Hippocampal formation (tissue), 2 donors: ENCODE data around the gene HSD11B2.

Source experiments
- DNase-seq, 2 donors: peaks; one replicate each; lab custom pipeline; 2025; lab: John Stamatoyannopoulos, UW

HSD11B2 gene

GRCh38 chr16:67451704-67452435 lies 20.9 kb downstream of the HSD11B2 start:
- no peak for DNase-seq

- no peak for DNase-seq
Measured at GRCh38 chr16:67454104-67454503, 23.2 kb downstream of the HSD11B2 start.

- DNase-seq, result no peak
Measured at GRCh38 chr16:67454852-67455251, 23.9 kb downstream of the HSD11B2 start.

DNA sequence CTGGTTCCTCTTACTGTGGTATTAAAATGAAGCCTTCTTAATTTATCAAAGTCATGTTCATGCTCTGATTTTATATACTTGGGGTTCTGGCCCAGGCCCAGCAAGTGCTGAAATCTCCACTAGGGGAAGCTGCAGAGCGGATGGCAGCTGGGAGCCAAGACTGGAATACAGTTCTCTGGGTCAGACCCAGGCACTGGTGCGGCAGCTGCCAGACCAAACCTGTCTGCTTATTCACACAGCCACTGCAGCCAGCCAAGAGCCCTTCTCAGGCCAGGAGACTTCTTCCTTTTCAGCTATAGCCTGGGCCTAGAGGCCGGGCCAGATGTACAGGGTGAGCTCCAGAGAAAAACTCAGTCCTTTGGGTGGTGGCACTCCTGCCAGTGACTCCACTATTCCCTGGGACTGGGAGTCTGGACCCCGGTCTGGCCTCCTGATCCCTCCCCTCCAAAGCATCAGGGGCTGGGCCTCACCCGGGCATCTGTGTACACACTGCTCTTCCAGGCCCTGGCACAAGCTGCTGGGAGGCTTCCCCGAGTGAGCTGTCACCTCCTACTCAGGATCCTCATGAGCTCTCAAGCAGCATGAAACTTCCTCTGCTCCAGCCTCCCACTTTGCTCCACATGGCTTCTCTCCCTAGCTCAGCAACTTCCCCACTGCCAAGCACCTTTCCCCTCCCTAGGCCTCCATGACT lies 25.6 kb downstream of the HSD11B2 start:
- DNase-seq, result peak; percentile 18 to 30

GRCh38 chr16:67457611-67458010 lies 26.7 kb downstream of the HSD11B2 start:
- DNase-seq, result no peak

DNA sequence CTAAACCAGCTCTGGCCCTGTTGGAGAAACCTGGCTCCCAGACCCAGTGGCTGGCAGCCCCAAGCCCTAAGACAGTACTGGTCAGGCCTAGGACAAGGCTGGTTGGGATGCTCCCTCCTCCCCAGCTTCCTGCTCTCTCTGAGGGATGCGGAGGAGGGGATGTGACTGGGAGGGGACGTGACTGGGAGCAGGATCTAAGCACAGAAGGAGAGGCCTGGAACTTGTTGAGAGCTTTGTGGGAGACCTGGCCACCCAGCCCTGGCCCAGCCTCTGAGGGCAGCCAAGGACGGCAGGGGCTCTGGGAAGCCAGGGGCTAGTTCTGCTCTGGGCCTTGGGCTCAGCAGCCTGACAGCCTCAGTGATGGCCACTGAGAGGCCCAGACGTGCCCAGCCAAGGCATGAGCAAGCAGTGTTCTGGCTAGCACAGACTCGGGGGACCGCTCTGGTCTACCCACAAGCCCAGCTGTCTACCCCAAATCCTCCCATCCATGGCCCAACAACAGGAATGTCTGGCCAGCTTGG lies 27.3 kb downstream of the HSD11B2 start:
- DNase-seq, result no peak

DNA sequence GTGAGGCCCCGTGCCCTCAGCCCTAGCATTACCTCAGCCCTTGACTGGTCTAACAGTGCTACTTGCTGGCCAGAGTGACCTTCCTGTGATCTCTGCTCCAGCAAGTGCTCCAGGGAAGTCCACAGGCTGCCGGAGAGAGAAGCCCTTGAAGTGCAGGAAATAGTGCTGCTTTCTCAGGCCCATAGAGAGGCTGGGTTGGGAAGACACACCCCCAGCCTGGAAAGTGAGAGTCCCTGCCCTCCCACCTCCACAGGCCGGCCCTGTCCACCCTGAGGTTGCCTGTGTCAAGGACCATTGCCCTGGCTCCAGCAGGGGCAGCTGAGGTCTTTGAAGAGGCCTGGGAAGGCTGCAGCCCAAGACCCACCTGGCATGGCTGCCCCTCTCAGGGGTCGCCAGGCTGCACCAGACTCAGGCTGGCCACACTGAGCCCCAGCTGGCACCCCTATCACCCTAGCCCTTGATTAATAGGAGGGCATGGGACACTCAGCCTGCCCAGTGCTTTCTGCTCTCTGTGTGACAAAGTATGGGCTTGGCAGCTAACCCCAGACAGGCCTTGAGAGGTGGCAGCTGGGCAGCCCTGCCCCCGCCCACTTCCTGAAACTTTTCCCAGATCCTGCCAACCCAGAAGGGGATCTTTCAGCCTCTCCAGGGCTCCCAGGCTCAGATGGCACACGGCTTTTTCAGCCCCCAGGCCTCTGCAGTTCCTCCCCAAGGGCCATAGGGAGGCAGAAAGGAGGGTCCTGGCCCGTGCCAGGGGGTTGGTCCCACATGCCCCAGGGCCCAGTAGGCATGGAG lies 28.3 kb downstream of the HSD11B2 start:
- no peak for DNase-seq

DNA sequence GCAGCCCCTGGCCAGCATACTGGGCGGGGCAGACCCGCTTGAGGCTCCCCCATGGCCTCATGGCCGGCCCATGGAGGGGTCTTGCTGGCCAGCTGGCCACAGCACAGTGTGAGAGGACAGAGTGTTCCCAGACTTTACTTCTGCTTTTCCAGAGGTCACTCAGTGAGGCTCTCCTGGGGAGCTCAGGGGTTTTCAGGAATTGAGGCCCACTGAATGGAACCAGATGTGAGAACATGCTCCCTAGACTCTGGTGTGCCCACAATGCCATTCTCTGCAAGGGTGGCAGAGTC lies 28.9 kb downstream of the HSD11B2 start:
- DNase-seq, result no peak

- DNase-seq, result no peak
Measured at GRCh38 chr16:67460168-67460567, 29.2 kb downstream of the HSD11B2 start.

DNA sequence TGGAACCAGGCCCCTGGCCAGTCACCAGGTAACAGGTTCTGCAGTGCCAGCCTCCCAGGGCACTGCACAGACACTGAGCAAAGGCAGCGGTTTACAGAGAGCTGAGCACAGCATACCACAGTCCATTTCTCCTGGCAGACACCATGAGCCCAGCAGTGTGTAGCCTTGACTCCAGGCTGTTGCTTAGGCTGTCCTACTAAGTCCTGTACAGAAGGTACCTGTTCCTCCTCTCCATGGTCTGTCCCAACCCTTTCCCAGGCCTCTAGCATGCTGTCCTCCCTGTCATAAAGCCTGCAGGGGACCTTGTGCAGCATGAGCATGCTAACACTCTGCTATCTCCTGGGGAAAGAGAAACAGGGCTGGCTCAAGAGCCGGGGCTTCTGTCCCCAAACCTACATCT lies 30.0 kb downstream of the HSD11B2 start:
- DNase-seq, result no peak

DNA sequence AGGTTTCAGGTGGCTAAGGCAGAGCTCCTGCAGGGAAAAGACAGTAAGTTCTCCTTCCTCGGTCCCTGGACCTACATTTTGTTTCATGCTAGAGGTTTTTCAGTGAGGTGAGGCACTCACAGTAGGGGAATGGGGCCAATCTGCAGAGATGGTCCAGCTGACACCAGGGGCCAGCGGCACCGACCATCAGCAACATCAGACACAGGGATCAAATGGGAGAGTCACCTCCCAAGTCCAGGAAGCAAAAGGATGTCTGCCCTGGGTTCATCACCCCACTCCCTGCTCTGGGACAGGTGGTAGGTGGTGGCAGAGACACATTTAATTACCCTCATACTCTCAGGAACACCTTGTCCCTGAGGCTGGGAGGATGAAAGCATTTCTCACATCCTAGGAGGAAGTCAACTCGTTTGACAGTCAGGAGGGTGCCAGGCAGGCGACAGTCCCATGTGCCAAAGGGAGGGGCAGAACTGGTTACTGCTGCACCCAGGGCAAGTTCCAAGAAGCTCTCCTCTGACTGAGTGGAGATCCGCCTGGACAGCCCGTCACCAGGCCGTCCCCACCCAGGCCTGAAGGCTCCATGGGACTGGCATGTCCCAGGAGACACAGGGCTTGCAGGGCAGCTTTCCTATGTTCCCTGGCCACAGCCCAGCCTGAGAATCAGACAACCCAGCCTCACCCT lies 30.8 kb downstream of the HSD11B2 start:
- no peak for DNase-seq

GRCh38 chr16:67462279-67462655 lies 31.3 kb downstream of the HSD11B2 start:
- no peak for DNase-seq

DNA sequence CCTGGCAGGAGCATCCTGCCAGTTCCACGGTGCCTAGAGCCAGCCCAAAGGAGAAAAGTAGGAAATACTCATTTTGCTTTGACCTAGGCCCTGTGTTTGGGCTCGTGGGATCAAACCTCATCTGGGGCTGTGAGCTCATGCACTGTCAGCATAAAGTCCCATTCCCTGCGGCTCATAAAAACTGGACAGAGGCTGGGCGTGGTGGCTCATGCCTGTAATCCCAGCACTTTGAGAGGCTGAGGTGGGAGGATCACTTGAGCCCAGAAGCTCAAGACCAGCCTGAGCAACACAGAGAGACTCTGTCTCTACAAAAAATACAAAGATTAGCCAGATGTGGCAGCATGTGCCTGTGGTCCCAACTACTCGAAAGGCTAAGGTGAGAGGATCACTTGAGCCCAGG lies 32.1 kb downstream of the HSD11B2 start:
- DNase-seq, result no peak

DNA sequence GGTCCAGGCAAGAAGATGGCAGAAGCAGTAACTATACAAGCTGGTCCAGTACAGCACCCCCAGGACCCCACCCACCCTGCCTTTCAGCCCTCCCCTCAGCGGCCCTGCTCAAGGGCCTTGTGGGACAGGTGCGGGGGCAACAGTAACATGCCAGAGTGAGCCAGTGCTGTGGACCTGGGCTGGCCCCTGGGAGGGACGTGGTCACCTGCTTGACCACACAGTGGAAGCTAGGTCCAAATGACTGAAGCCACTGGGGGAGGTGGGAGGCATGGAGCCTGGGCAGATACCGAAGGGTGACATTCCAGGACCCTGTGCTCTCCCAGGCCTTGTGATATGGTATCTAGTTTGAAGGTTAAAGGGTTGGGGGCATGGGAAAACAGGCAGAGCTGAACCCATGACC lies 32.8 kb downstream of the HSD11B2 start:
- DNase-seq, result no peak

DNA sequence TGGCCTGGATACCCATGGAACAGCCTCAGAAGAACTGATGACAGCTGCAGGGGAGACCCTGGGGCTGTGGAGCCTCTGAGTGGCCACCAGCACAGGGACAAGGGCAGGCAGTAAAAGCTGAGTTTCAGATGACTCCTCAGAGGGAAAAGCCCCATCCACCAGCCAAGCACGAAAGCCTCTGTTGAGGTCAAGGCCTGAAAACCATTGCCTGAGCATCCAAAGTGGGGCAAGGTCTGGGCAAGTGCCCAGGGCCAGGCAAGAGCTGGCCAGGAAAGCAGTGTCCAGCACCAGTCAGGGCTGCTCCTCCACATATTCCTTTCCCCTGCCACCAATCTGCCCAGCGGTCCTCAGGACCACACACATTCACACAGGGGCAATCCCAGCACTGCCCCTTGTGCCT lies 33.6 kb downstream of the HSD11B2 start:
- no peak for DNase-seq

- DNase-seq, result no peak
Measured at GRCh38 chr16:67466581-67466980, 35.7 kb downstream of the HSD11B2 start.

DNA sequence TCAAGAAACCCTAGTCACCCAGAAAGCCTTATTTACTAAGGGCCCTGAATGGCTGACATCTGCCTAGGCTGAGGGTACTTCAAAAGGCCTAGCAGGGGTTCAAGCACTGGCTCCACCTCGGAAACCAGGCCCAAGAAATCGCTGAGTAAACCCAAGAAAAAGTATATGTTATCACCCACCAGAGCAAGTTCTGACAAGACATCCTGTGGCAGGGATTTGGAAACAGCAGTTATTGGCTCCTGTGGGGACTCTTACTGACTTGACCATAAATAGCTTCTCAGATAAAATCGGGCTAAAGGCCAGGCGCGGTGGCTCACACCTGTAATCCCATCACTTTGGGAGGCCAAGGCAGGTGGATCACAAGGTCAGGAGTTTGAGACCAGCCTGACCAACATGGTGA lies 37.8 kb downstream of the HSD11B2 start:
- no peak for DNase-seq

DNA sequence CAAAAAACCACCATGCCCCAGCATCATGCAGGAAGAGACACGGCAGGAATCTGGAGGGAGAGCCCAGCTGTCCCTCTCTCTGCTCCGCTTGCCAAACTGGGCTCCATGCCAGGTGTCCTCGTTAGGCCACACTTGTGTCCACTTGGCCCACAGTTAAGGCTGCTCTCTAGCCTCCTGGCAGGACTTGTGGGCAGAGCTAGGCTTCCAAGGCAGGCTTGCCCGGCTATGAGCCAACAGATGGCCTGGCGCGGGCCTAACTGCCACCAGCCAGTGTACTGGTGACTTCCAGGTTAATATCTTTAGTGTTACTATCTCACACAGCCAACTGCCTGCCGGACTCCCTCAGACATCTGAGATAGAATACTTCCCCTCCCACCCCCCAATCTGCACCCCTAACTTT lies 39.4 kb downstream of the HSD11B2 start:
- peak; percentile 92 for DNase-seq

- DNase-seq, result no peak
Measured at GRCh38 chr16:67471758-67472384, 41.0 kb downstream of the HSD11B2 start.

- DNase-seq, result no peak
Measured at GRCh38 chr16:67474551-67475455, 43.9 kb downstream of the HSD11B2 start.
